Esophagus muscularis mucosa (tissue), 4 donors: ENCODE data around the gene AGFG1.

Experiments
- CTCF ChIP-seq, 3 experiments: fragments of 200-600 bp in 2 of 3; fragments of 450-650 bp in 1 of 3; sonication (generic) in 2 of 3; IDR thresholded peaks; one replicate each; pipeline ENCODE4 v1.5.1; 2017 to 2019; ENCODE audit warnings: antibody characterized with exemption in 3 of 3, mild to moderate bottlenecking in 2 of 3, moderate library complexity in 1 of 3
- EP300 ChIP-seq: sonication (generic); formaldehyde crosslinking; IDR thresholded peaks from one replicate; pipeline ENCODE4 v1.6.1; 2017; ENCODE audit warnings: antibody characterized with exemption
- POLR2A ChIP-seq: fragments of 450-650 bp; IDR thresholded peaks from one replicate; pipeline ENCODE4 v1.6.1; 2017; ENCODE audit warnings: antibody characterized with exemption, moderate library complexity, mild to moderate bottlenecking, low read depth
- POLR2AphosphoS5 ChIP-seq, 2 donors: sonication (generic); formaldehyde crosslinking; IDR thresholded peaks; one replicate each; pipeline ENCODE4 v1.6.1; 2017; ENCODE audit warnings: antibody characterized with exemption in 2 of 2

DNA sequence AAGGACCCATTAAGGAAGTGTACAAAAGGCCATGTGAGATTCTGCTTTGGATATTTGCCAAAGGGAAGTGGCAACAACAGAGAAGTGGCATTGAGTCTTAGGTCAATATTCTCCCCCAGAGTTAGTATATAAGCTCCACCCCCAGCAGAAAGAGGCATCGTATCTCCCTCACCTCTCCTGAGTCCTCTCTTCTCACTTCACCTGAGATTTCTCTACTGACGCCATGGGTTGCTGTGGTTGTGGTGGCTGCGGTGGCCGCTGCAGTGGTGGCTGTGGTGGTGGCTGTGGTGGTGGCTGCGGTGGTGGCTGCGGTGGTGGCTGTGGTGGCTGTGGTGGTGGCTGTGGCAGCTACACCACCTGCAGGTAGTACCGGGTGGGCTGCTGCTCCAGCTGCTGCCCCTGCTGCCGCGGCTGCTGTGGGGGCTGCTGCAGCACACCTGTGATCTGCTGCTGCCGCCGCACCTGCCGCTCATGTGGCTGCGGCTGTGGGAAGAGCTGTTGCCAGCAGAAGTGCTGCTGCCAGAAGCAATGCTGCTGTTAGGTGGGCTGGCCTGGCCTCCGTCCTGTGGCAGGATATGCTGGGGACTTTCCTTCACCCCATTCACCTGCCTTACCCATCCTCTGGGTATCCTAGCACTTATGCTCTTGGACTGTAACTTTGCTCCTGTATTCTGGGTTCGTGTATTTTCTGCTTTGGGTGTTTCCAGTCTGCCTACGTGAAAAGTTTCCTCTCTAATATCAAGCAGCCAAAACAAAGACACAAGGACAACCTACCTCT lies 136.8 kb downstream of the AGFG1 start:
- TF ChIP-seq CTCF (IDR thresholded peaks at IDR 0.05) (no peak), POLR2A (no peak), POLR2AphosphoS5 (IDR thresholded peaks at IDR 0.05) (no peak), EP300 (no peak)
